T-helper 2 cell (primary cell): ENCODE measurements around the gene NCOA5.

Source experiments
- DNase-seq, 5 experiments: peaks; one replicate each; pipeline versions ENCODE4 v3.0.0 to v3.0.0-alpha.2; 2012 to 2022
- total RNA-seq, 2 donors: gene quantifications; one replicate each; lab custom pipeline; 2026; lab: John Stamatoyannopoulos, UW

Gene NCOA5
- total RNA-seq: 15.3 to 21.4 reads per million in 2 donors

DNA sequence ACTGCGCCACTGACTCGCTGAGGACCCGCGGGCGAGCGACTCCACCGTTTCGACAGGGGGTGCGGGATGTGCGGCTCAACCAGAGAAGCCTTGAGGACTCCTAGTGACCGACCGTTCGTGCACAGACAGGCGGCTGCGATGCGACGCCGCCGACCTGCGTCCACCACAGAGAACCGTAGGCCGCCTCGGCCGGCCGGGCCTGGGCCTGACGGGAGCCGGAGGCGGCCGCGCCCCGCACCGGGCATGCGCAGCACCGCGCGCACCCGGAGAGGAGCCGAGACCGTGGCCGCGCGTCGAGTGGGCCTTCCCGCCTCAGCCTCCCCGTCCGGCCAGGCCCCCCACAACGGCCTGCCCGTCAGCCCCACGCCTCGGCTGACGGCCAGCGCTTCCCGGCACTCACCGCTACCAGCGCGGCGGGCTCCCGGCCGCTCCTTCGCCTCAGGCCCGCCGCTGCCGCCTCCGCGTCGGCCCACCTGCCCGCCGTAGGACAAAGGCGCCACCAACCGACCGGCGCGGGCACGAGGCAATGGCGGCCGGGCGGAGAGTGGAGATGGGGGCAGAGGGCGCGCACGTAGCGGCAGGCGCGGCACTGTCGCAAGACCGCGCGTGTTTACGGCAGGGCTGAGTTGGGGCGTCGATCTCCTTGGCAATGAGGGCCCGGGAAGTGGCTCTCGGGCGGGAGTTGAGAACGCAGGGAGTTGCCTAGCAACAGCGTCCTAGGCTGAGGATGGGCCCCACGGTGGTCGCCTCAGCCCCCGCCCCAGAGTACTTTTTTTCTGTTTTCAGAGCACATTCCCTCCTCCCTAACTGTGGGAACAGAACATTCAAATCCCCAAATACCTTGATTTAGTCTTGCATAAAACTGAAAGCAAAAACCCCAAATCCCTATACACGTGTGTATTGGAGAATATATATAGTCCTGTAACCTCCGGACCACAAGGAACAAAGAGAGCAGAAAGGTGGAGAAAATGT, at the start of gene NCOA5:
NCOA5 (minus strand) TSS at position 546 of the 972 bp plus-strand sequence. CDS start 10,538 bp downstream, outside the sequence.
- DNase-seq: peak; percentile 83 to 98 (median 91)

GRCh38 chr20:46139266-46139889, 49.6 kb upstream of the NCOA5 start:
- DNase-seq: no peak

DNA sequence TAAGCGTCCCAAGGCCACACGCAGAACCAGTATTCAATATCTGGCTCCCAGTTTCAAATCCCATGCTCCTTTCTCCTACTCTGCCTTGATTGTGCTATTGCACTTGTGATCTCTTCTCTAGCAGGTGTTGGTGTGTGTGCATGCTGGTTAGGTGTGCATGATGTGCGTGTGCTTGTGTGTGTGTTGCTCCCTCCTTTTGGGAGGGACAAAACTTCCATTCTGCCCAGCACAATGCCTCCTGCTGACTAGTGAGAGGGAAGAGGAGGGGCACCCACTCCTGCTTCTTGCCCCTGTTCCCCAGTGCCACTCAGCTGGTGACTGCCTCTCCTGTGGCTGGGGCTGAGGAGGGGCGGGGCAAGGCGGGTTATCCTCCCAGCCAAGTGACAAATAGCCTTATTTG, 48.1 kb upstream of the NCOA5 start:
- no peak for DNase-seq

- DNase-seq: no peak
Measured at GRCh38 chr20:46135856-46136633, 46.3 kb upstream of the NCOA5 start.

DNA sequence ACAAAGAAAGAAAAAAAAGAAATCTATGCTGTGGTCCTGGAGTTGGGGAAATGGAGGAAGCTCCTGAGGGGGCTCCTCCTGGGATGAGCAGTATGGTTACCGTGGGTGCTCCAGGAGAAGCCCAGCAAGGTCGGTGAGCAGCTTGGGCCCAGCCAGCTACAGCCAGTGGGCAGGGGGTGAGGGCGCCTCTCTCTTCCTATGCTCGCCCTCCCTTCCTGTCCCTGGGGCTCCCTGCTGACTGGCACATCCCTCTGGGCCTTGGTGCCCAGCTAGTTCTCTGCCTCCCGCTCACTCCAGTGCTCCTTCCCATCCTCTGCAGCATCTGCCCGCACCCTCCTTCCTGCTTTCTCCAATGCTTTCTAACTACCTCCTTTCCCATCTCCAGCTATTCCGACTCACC, 45.0 kb upstream of the NCOA5 start:
- no peak for DNase-seq

- DNase-seq: no peak
Measured at GRCh38 chr20:46133886-46134654, 44.3 kb upstream of the NCOA5 start.

DNA sequence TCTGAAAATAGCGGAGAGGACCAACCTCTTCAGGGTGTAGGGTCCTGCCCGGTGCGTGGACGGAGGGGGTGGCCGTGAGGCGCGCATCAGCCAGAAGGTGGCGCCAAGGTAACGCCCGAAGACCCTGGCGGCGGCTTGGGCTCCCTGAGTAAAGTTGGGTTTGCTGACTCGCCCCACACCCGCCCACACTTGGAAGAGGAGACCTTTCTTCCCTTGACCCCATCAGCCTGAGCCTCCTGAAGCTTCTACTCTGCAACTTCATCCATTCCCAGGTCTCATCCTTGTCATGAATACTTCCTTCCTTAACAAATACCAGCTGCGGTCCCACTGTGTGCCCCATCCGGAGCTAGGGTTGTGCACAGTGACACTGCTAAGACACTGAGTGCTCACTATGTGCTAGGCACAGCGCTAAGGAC, 43.0 kb upstream of the NCOA5 start:
- DNase-seq: peak in 4 of 5 experiments; percentile 27 to 50 (median 42)

GRCh38 chr20:46131396-46131795, 41.6 kb upstream of the NCOA5 start:
- no peak for DNase-seq

DNA sequence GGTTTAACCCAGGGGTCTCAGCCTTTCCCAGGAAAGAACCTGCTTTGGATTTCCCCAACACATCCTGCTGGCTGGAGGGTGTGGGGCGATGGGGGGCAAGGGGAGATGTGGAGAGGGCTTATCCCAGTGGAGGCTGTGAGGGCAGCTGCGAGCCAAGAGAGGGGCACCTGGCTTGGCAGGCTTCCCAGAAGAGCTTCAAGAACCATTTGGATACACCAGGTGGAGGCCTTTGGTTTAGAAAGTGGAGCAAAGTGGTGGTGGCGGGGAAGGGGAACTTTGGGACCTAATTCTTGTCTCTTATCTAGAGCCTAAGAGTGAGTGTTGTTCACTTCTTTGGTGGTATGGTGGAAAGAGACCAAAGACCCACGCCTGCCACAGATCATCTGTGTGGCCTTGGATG, 40.8 kb upstream of the NCOA5 start:
- no peak for DNase-seq

GRCh38 chr20:46129955-46130481, 40.3 kb upstream of the NCOA5 start:
- DNase-seq: no peak

DNA sequence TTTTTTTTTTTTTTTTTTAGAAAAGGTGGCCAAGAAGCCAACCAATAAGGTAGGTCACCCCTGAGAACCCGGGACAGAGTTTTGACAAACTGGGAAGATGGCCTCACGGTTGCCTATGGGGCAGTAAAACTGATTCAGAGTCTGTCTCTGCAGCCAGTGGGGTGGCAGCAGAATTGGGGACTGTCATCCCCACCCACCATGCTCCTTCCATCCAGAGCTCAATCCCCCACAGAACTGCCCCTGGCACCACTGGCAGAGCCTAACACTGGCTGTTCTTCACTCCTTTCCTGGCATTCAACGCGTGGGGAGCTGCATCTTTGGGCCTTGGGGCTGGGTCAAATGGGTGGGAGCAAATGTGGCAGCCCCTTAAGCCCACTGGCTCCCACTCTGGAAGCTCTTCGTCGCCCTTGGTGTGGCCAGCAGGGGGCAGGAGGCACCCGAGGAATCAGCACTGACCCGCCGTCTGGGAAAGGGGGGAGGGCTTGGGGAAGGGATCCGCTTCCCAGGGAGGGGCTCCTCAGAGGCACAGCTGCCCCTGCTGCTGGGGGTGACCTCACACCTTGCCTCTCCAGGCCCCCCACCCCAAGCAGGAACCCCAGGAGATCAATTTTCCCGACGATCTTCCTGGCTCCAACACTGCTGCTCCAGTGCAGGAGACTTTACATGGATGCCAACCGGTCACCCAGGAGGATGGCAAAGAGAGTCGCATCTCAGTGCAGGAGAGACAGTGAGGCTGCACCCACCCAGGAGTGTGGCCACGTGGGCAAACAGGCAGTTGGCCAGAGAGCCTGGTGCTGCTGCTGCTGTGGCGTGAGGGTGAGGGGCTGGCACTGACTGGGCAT, 38.8 kb upstream of the NCOA5 start:
- DNase-seq: no peak

- no peak for DNase-seq
Measured at GRCh38 chr20:46127396-46128010, 37.7 kb upstream of the NCOA5 start.

GRCh38 chr20:46126440-46127056, 36.8 kb upstream of the NCOA5 start:
- no peak for DNase-seq

DNA sequence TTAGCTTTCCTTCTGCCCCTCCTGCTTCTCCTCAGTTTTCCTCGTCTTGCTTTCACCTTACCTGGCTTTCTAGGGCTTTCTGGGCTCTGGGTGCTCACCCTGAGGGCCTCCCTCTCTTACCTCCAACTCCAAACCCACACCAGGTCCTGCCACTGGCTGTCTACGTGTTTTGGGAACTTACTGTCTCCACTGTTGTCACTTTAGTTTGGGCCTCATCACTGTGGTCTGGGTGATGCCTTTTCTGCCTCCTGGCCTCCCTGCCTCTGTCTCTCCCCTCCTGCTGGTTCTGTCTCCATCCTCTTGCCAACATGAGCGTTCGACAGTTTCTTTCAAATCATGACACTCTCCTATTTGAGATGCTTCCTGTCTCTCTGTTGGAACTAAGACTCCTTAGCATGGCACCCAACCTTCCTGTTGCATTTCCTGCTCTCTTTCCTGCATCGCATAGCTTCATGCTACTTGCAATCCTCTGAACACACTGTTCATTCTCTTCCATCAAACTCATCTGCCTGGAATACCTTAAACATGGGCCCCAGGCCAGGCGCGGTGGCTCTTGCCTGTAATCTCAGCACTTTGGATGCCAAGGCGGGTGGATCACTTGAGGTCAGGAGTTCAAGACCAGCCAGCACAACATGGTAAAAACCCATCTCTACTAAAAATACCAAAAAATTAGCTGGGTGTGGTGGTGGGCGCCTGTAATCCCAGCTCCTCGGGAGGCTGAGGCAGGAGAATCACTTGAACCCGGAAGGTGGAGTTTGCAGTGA, 33.9 kb upstream of the NCOA5 start:
- DNase-seq: no peak

- no peak for DNase-seq
Measured at GRCh38 chr20:46122516-46123481, 33.0 kb upstream of the NCOA5 start.

DNA sequence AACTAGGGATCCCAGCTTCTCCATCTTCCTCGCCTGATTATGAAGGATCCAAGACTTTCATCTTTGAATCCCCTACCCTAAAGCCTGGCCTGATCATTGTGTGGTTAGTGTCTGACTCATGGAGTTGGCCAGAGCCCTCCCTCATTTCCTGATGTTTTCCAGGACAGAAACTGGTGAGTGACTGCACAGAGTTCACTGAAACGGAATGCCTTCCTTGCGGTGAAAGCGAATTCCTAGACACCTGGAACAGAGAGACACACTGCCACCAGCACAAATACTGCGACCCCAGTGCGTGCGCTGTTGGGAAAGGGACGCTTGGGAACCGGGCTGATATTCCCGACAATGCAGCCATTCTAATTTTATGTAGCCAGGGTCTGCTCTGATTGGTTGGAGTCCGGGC, 32.3 kb upstream of the NCOA5 start:
- no peak for DNase-seq

- DNase-seq: peak in 1 of 5 experiments; percentile 35
Measured at GRCh38 chr20:46121184-46121930, 31.6 kb upstream of the NCOA5 start.
